Mucosa of rectum (tissue), 2 donors: ENCODE results near the gene SYT7.
"Not testable (repeated sequence)": the region's sequence is repeated elsewhere in the genome, so short reads cannot be mapped to it uniquely, and the experiment has no call there.

Experiments
- H3K27ac ChIP-seq, 2 donors: one replicate each; pipeline ENCODE4 v1.7.0; 2013; ENCODE audit warnings: inconsistent platforms in 2 of 2, low read depth in 2 of 2, low read length in 2 of 2
- H3K27me3 ChIP-seq, 2 donors: one replicate each; pipeline ENCODE4 v1.7.0; 2013; ENCODE audit warnings: low read length in 2 of 2; ENCODE audit not compliant: control insufficient read depth in 2 of 2, insufficient read depth in 2 of 2
- H3K36me3 ChIP-seq, 2 donors: one replicate each; pipeline ENCODE4 v1.7.0; 2013; ENCODE audit warnings: low read length in 2 of 2; ENCODE audit not compliant: control insufficient read depth in 2 of 2, insufficient read depth in 2 of 2
- H3K4me1 ChIP-seq, 2 donors: one replicate each; pipeline ENCODE4 v1.7.0; 2013; ENCODE audit warnings: low read length in 2 of 2, mild to moderate bottlenecking in 1 of 2; ENCODE audit not compliant: control insufficient read depth in 2 of 2, insufficient read depth in 2 of 2
- H3K4me3 ChIP-seq, 2 donors: one replicate each; pipeline ENCODE4 v1.7.0; 2013; ENCODE audit warnings: low read length in 2 of 2
- H3K9ac ChIP-seq, 2 donors: one replicate each; pipeline ENCODE4 v1.7.0; 2013; ENCODE audit warnings: low read length in 2 of 2, low read depth in 1 of 2, mild to moderate bottlenecking in 1 of 2
- H3K9me3 ChIP-seq, 2 donors: one replicate each; pipeline ENCODE4 v1.7.0; 2013; ENCODE audit warnings: low read length in 2 of 2; ENCODE audit not compliant: control insufficient read depth in 2 of 2
- donor health status: healthy.
- donor health status: Normal muscosa, but diverticular disease.

SYT7 gene

GRCh38 chr11:61472868-61473267, 108.0 kb downstream of the SYT7 start:
- H3K9me3 ChIP-seq: no peaks in the 10 kb centered on the region
- peak overlapping the region; percentile 16 to 55 for H3K27ac ChIP-seq
- H3K36me3 ChIP-seq: peaks cover 0 to 9% of the 10 kb centered on the region in 2 donors
- no peaks in the 10 kb centered on the region for H3K27me3 ChIP-seq
- peaks cover 0 to 7% of the 10 kb centered on the region in 2 donors for H3K4me1 ChIP-seq
- no peak overlapping the region for H3K4me3 ChIP-seq
- no peak overlapping the region for H3K9ac ChIP-seq

GRCh38 chr11:61472282-61472681, 108.6 kb downstream of the SYT7 start:
- H3K27me3 ChIP-seq: no peaks in the 10 kb centered on the region
- H3K36me3 ChIP-seq: peaks cover 0 to 9% of the 10 kb centered on the region in 2 donors
- no peak overlapping the region for H3K9ac ChIP-seq
- no peaks in the 10 kb centered on the region for H3K9me3 ChIP-seq
- H3K27ac ChIP-seq: peak overlapping the region; percentile 16 to 55
- H3K4me1 ChIP-seq: peaks cover 0 to 4% of the 10 kb centered on the region in 2 donors
- H3K4me3 ChIP-seq: no peak overlapping the region

GRCh38 chr11:61468002-61468401, 112.9 kb downstream of the SYT7 start:
- Histone ChIP-seq H3K4me3 (no peak overlapping the region), H3K9ac (no peak overlapping the region), H3K9me3 (no peaks in the 10 kb centered on the region), H3K27ac (no peak overlapping the region), H3K27me3 (no peaks in the 10 kb centered on the region), H3K36me3 (peaks cover 0 to 10% of the 10 kb centered on the region in 2 donors), H3K4me1 (no peaks in the 10 kb centered on the region)

- H3K27me3 ChIP-seq, H3K27ac ChIP-seq, H3K4me1 ChIP-seq, H3K9ac ChIP-seq, H3K9me3 ChIP-seq, H3K4me3 ChIP-seq: not testable (repeated sequence)
- H3K36me3 ChIP-seq: peaks cover 0 to 10% of the 10 kb centered on the region in 2 donors
These were observed 113.3 kb downstream of the SYT7 start for GRCh38 chr11:61467602-61468001.
